NT2/D1 (cell line): ENCODE data around the gene CLN3.
"Not testable (repeated sequence)": the region's sequence is repeated elsewhere in the genome, so short reads cannot be mapped to it uniquely, and the experiment has no call there.

ENCODE experiments used
- DNase-seq: peaks from one replicate; pipeline ENCODE4 v3.0.0-alpha.2; 2011; ENCODE audit warnings: low read depth, low spot score
- H3K27me3 ChIP-seq: 2 replicates; pipeline ENCODE4 v1.6.0; 2011; ENCODE audit warnings: mild to moderate bottlenecking; ENCODE audit not compliant: insufficient read length, insufficient read depth
- H3K36me3 ChIP-seq: 2 replicates; pipeline ENCODE4 v1.6.1; 2011; ENCODE audit warnings: mild to moderate bottlenecking, low read length, mixed read lengths; ENCODE audit not compliant: insufficient read depth, insufficient read length
- H3K4me1 ChIP-seq: 2 replicates; pipeline ENCODE4 v1.5.1; 2011; ENCODE audit not compliant: insufficient read depth, insufficient read length
- H3K4me3 ChIP-seq: 2 replicates; pipeline ENCODE4 v1.5.1; 2011; ENCODE audit warnings: low read depth; ENCODE audit not compliant: insufficient read length
- H3K9ac ChIP-seq: 2 replicates; pipeline ENCODE4 v1.6.0; 2011; ENCODE audit warnings: low read depth; ENCODE audit not compliant: insufficient read length
- H3K9me3 ChIP-seq: 2 replicates; pipeline ENCODE4 v1.5.1; 2011; ENCODE audit warnings: mild to moderate bottlenecking, low read length; ENCODE audit not compliant: insufficient read depth

CLN3 gene

GRCh38 chr16:28438899-28439298 lies 53.0 kb downstream of the CLN3 start:
- H3K9ac ChIP-seq, H3K36me3 ChIP-seq, H3K4me3 ChIP-seq, H3K4me1 ChIP-seq, H3K27me3 ChIP-seq, H3K9me3 ChIP-seq, DNase-seq: not testable (repeated sequence)

- H3K9me3 ChIP-seq, H3K4me1 ChIP-seq, DNase-seq, H3K27me3 ChIP-seq, H3K9ac ChIP-seq, H3K36me3 ChIP-seq, H3K4me3 ChIP-seq: not testable (repeated sequence)
These were observed 56.5 kb downstream of the CLN3 start for GRCh38 chr16:28435340-28435739.
